A549 (cell line): ENCODE results near the gene PAQR5. TPM values are rescaled to one million over a fixed set of nuclear protein-coding genes. Genes with fewer than 3 reads are reported as not detected.

ENCODE experiments used
- ATAC-seq, 2 experiments: fragments of 200-7000 bp in 1 of 2; fragments of >200 bp in 1 of 2; cut with Nextera tagmentation in 1 of 2; cut with Tn5 transposase in 1 of 2; 3 replicates each; pipeline versions ENCODE4 v1.8.0 to v1.9.1; 2018 to 2020; ENCODE audit warnings: mild to moderate bottlenecking in 1 of 2, moderate library complexity in 1 of 2
- CTCF ChIA-PET: fragments of 300-600 bp; sonication (Branson Sonifier 250); formaldehyde crosslinking; extraction: SDS; loops from one replicate; lab custom pipeline; 2021; ENCODE audit warnings: antibody characterized with exemption, inconsistent platforms; lab: Yijun Ruan, JAX
- POLR2A ChIA-PET: fragments of 350-600 bp; formaldehyde crosslinking; extraction: SDS; loops from one replicate; lab custom pipeline; 2021; ENCODE audit warnings: antibody characterized with exemption, inconsistent platforms; lab: Yijun Ruan, JAX
- DNase-seq, 2 experiments: peaks; one replicate each; pipeline versions ENCODE4 v3.0.0 to v3.0.0-alpha.2; 2011 to 2016; ENCODE audit warnings: low read depth in 1 of 2, low spot score in 1 of 2
- FAIRE-seq: peaks from 2 replicates; lab custom pipeline; 2011; peaks lifted over from hg19 to GRCh38; lab: Jason Lieb, UNC
- H3K27ac ChIP-seq, 2 experiments: fragments of >200 bp; sonication (Bioruptor Twin); formaldehyde crosslinking; 3 replicates each; pipeline ENCODE4 v1.5.1; 2016 to 2017
- H3K4me1 ChIP-seq: fragments of >200 bp; sonication (Bioruptor Twin); formaldehyde crosslinking; 3 replicates; pipeline ENCODE4 v1.6.1; 2016
- H3K4me2 ChIP-seq: fragments of >200 bp; sonication (Bioruptor Twin); formaldehyde crosslinking; 3 replicates; pipeline ENCODE4 v1.6.1; 2016
- H3K4me3 ChIP-seq: fragments of >200 bp; sonication (Bioruptor Twin); formaldehyde crosslinking; 3 replicates; pipeline ENCODE4 v1.5.1; 2016
- H3K9me3 ChIP-seq: fragments of >200 bp; sonication (Bioruptor Twin); formaldehyde crosslinking; 3 replicates; pipeline ENCODE4 v1.6.1; 2016
- BCL3 ChIP-seq: fragments of >200 bp; sonication (Bioruptor Twin); formaldehyde crosslinking; IDR thresholded peaks from 3 replicates; pipeline ENCODE4 v1.6.1; 2016
- CEBPB ChIP-seq, 2 experiments: fragments of >200 bp in 1 of 2; sonication (Bioruptor Twin) in 1 of 2; formaldehyde crosslinking in 1 of 2; IDR thresholded peaks; 2 replicates each; pipeline ENCODE4 v1.6.1; 2012 to 2016
- EP300 ChIP-seq, 2 experiments: fragments of >200 bp; sonication (Bioruptor Twin); formaldehyde crosslinking; IDR thresholded peaks; 2 replicates in 1 of 2; 3 replicates in 1 of 2; pipeline ENCODE4 v1.6.1; 2016 to 2017
- FOSB ChIP-seq: fragments of 250-450 bp; sonication (Bioruptor Pico); IDR thresholded peaks from 2 replicates; pipeline ENCODE4 v1.5.0; 2020; ENCODE audit warnings: mild to moderate bottlenecking, moderate library complexity
- FOSL2 ChIP-seq, 2 experiments: fragments of 450-650 bp in 1 of 2; fragments of >200 bp in 1 of 2; sonication (Bioruptor Twin) in 1 of 2; formaldehyde crosslinking; IDR thresholded peaks; 2 replicates each; pipeline versions ENCODE4 v1.5.0 to v1.6.1; 2016 to 2020; ENCODE audit warnings: mild to moderate bottlenecking in 1 of 2, moderate library complexity in 1 of 2
- FOXS1 ChIP-seq: fragments of 250-450 bp; sonication (Bioruptor Pico); IDR thresholded peaks from 2 replicates; pipeline ENCODE4 v1.5.0; 2020; ENCODE audit warnings: mild to moderate bottlenecking, moderate library complexity
- GATA3 ChIP-seq: IDR thresholded peaks from 2 replicates; pipeline ENCODE4 v1.6.1; 2012; ENCODE audit warnings: borderline replicate concordance
- HDAC2 ChIP-seq: fragments of 200-600 bp; sonication (generic); IDR thresholded peaks from 2 replicates; pipeline ENCODE4 v1.6.1; 2016
- JUNB ChIP-seq: fragments of >200 bp; sonication (Bioruptor Twin); formaldehyde crosslinking; IDR thresholded peaks from 2 replicates; pipeline ENCODE4 v1.6.1; 2016
- KDM5A ChIP-seq: fragments of 200-600 bp; sonication (generic); IDR thresholded peaks from 2 replicates; pipeline ENCODE4 v1.6.1; 2016; ENCODE audit warnings: antibody characterized with exemption, mild to moderate bottlenecking
- MAFK ChIP-seq: fragments of 450-650 bp; IDR thresholded peaks from 2 replicates; pipeline ENCODE4 v1.6.1; 2014; ENCODE audit not compliant: partially characterized antibody
- MAZ ChIP-seq: fragments of 150-350 bp; IDR thresholded peaks from 2 replicates; pipeline ENCODE4 v1.6.1; 2014; ENCODE audit warnings: antibody characterized with exemption, low read depth, low read length, borderline replicate concordance
- MYC ChIP-seq: IDR thresholded peaks from 2 replicates; pipeline ENCODE4 v1.6.1; 2012; ENCODE audit warnings: mild to moderate bottlenecking, inconsistent platforms, low read length, improper control_type of control experiment, borderline replicate concordance
- NFE2L2 ChIP-seq: fragments of 150-350 bp; conservative IDR thresholded peaks from 2 replicates; pipeline ENCODE4 v1.6.1; 2014; ENCODE audit warnings: low read length
- NR3C1 ChIP-seq: fragments of >200 bp; sonication (Bioruptor Twin); formaldehyde crosslinking; IDR thresholded peaks from 3 replicates; pipeline ENCODE4 v1.6.1; 2017
- PBX3 ChIP-seq: IDR thresholded peaks from 2 replicates; pipeline ENCODE4 v1.6.1; 2012
- PHF8 ChIP-seq: fragments of 200-600 bp; sonication (generic); IDR thresholded peaks from 2 replicates; pipeline ENCODE4 v1.6.1; 2016; ENCODE audit warnings: low read depth, mild to moderate bottlenecking, antibody characterized with exemption, moderate library complexity, borderline replicate concordance
- SREBF2 ChIP-seq: fragments of 450-650 bp; IDR thresholded peaks from 2 replicates; pipeline ENCODE4 v1.6.1; 2014; ENCODE audit warnings: mild to moderate bottlenecking, moderate library complexity
- TFCP2L1 ChIP-seq: fragments of 250-450 bp; sonication (Bioruptor Pico); IDR thresholded peaks from 2 replicates; pipeline ENCODE4 v1.5.0; 2021; ENCODE audit warnings: mild to moderate bottlenecking
- ZC3H11A ChIP-seq: fragments of 450-650 bp; IDR thresholded peaks from 2 replicates; pipeline ENCODE4 v1.6.1; 2014; ENCODE audit warnings: antibody characterized with exemption, mild to moderate bottlenecking
- ZNF302 ChIP-seq: fragments of 250-450 bp; sonication (Bioruptor Pico); IDR thresholded peaks from 2 replicates; pipeline ENCODE4 v1.9.0; 2021; ENCODE audit warnings: inconsistent platforms, mild to moderate bottlenecking, moderate library complexity
- WGBS: methylation state at CpG from one replicate; pipeline ENCODE4 v1.1.6; 2017; ENCODE audit errors: missing lambda C conversion rate; 5-methylcytosine and 5-hydroxymethylcytosine counted together
- polyA plus RNA-seq, 4 experiments: library from polyadenylated mRNA; depleted of rRNA in 3 of 4; stranded (reverse); fragments of >200 nt; fragmentation: RNase III in 1 of 4; extraction: RNeasy Plus Mini Kit Qiagen cat#74134 plus additional on column Dnase treatment in 1 of 4; gene quantifications; 2 replicates in 3 of 4; 3 replicates in 1 of 4; pipeline ENCODE4 v1.2.3, GENCODE V29; 2011 to 2017
- TF ChIP-seq, protein P1 (sequence below): fragments of 250-450 bp; sonication (Bioruptor Pico); IDR thresholded peaks from 2 replicates; pipeline ENCODE4 v1.5.0; 2021; ENCODE audit warnings: mild to moderate bottlenecking, moderate library complexity, borderline replicate concordance

Gene PAQR5
- polyA plus RNA-seq, 2 of the 4 experiments (the other 2 are of a cell fraction), result 104 to 114 TPM

GRCh38 chr15:69325456-69325971 lies 26.8 kb downstream of the PAQR5 start:
- no peak overlapping the region for H3K4me3 ChIP-seq
- TF ChIP-seq FOXS1 (CRISPR knock-in tag), result no peak
- TF ChIP-seq NR3C1, result no peak
- TF ChIP-seq EP300 (IDR thresholded peaks at IDR 0.05), result no peak
- TF ChIP-seq MYC, result no peak
- TF ChIP-seq FOSL2 (IDR thresholded peaks at IDR 0.05), result no peak
- no peak for TF ChIP-seq FOSL2 (CRISPR knock-in tag; IDR thresholded peaks at IDR 0.05)
- POLR2A ChIA-PET, result no interaction called here
- 95% methylated on average over 7 of the region's 7 CpGs for WGBS
- CTCF ChIA-PET, result interaction anchor here (1.2 to 1.8 kb wide), 3 partner anchors 21 to 68 kb away, joined by 3 to 5 read pairs (median 3); no protein-coding TSS in a partner anchor
- no peak overlapping the region for H3K4me2 ChIP-seq
- H3K4me1 ChIP-seq, result 0 out of 3 replicates have a peak, but pooled peaks cover 2% of the 10 kb centered on the region
- no peak overlapping the region for H3K27ac ChIP-seq
- ATAC-seq, result no peak
- no peak for FAIRE-seq
- H3K9me3 ChIP-seq, result no peaks in the 10 kb centered on the region
- DNase-seq, result no peak

DNA sequence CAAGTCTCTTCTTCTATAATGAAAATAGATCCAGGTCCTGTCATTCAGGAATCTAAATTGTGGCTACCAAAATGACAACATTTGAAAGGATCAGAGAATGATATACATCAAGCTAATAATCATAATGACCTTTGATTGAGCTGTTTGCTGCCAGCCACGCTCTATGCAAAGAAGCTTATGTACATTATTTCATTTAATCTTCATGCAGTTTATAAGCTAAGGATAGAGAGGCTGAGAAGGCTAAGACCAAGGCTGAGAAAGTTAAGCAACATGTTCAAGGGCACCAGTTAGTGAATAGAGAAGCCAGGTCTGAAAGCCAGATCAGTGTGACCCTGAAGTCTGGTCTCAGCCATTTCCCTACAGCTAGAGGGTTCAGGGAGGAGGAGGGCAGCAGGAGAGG lies 29.4 kb downstream of the PAQR5 start:
- no peak for DNase-seq
- CTCF ChIA-PET, result interaction anchor here (0.5 to 1.7 kb wide), 5 partner anchors 9 to 269 kb away, joined by 3 to 5 read pairs (median 3); no protein-coding TSS in a partner anchor
- 97% methylated on average over 1 of the region's 1 CpG for WGBS
- ATAC-seq, result no peak
- Histone ChIP-seq H3K27ac (no peak overlapping the region; a peak in 1 of 6 replicates), H3K9me3 (no peaks in the 10 kb centered on the region), H3K4me3 (no peak overlapping the region), H3K4me2 (no peak overlapping the region), H3K4me1 (peaks cover 18% of the 10 kb centered on the region; the same call in 1 of the 3 replicates)
- no peak for TF ChIP-seq FOSB (CRISPR knock-in tag)
- TF ChIP-seq MAFK, result no peak
- peak; percentile 13 for FAIRE-seq
- POLR2A ChIA-PET, result no interaction called here

- ATAC-seq (no peak), DNase-seq (no peak), FAIRE-seq (no peak)
- ChIA-PET CTCF (interaction anchor here (0.5 to 1.3 kb wide), 3 partner anchors 9 to 13 kb away, joined by 3 to 4 read pairs (median 3); no protein-coding TSS in a partner anchor), POLR2A (no interaction called here)
- TF ChIP-seq ZC3H11A (no peak), ZNF302 (CRISPR knock-in tag) (no peak), TFCP2L1 (CRISPR knock-in tag) (no peak), CEBPB (IDR thresholded peaks at IDR 0.05) (no peak), MAZ (no peak), PHF8 (no peak), PBX3 (no peak), JUNB (no peak), SREBF2 (no peak), KDM5A (no peak), GATA3 (no peak), BCL3 (no peak), NFE2L2 (no peak), HDAC2 (no peak)
- TF ChIP-seq, protein P1, sequence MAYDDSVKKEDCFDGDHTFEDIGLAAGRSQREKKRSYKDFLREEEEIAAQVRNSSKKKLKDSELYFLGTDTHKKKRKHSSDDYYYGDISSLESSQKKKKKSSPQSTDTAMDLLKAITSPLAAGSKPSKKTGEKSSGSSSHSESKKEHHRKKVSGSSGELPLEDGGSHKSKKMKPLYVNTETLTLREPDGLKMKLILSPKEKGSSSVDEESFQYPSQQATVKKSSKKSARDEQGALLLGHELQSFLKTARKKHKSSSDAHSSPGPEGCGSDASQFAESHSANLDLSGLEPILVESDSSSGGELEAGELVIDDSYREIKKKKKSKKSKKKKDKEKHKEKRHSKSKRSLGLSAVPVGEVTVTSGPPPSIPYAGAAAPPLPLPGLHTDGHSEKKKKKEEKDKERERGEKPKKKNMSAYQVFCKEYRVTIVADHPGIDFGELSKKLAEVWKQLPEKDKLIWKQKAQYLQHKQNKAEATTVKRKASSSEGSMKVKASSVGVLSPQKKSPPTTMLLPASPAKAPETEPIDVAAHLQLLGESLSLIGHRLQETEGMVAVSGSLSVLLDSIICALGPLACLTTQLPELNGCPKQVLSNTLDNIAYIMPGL (CRISPR knock-in tag), result no peak
- Histone ChIP-seq H3K4me3 (no peak overlapping the region), H3K9me3 (no peaks in the 10 kb centered on the region), H3K27ac (no peak overlapping the region), H3K4me1 (peaks cover 18% of the 10 kb centered on the region; the same call in 1 of the 3 replicates), H3K4me2 (no peak overlapping the region)
- 78% methylated on average over 6 of the region's 8 CpGs for WGBS
Observed at GRCh38 chr15:69328739-69329138, 30.0 kb downstream of the PAQR5 start.
